H9 (cell line): Measurements from ENCODE around the gene ELAPOR2. TPM values are rescaled to one million over a fixed set of nuclear protein-coding genes. Genes with fewer than 3 reads are reported as not detected.

Experiments
- DNase-seq: peaks from one replicate; pipeline ENCODE4 v3.0.0-alpha.2; 2017
- H2AFZ ChIP-seq: one replicate; pipeline ENCODE4 v1.6.1; 2013; ENCODE audit warnings: mild to moderate bottlenecking, low read length, control low read depth, moderate library complexity
- H2AK5ac ChIP-seq: 2 replicates; pipeline ENCODE4 v1.6.1; 2013; ENCODE audit warnings: low read length, control low read depth, mixed read lengths; ENCODE audit not compliant: insufficient read length
- H2BK120ac ChIP-seq: one replicate; pipeline ENCODE4 v1.6.1; 2013; ENCODE audit warnings: low read depth, mild to moderate bottlenecking, low read length, control low read depth, inconsistent platforms; ENCODE audit not compliant: poor library complexity, severe bottlenecking
- H2BK12ac ChIP-seq: 2 replicates; pipeline ENCODE4 v1.6.1; 2013; ENCODE audit warnings: low read length, control low read depth, mixed read lengths, low read depth; ENCODE audit not compliant: insufficient read length
- H2BK15ac ChIP-seq: 2 replicates; pipeline ENCODE4 v1.6.1; 2013; ENCODE audit warnings: low read depth, low read length, control low read depth
- H2BK20ac ChIP-seq: one replicate; pipeline ENCODE4 v1.6.1; 2013; ENCODE audit warnings: low read depth, mild to moderate bottlenecking, low read length, control low read depth, inconsistent platforms; ENCODE audit not compliant: poor library complexity, severe bottlenecking
- H2BK5ac ChIP-seq: 2 replicates; pipeline ENCODE4 v1.6.1; 2013; ENCODE audit warnings: low read length, control low read depth, mixed read lengths; ENCODE audit not compliant: insufficient read length
- H3K14ac ChIP-seq: 2 replicates; pipeline ENCODE4 v1.6.1; 2013; ENCODE audit warnings: low read length, control low read depth; ENCODE audit not compliant: insufficient read depth
- H3K18ac ChIP-seq: 2 replicates; pipeline ENCODE4 v1.6.1; 2013; ENCODE audit warnings: low read depth, mild to moderate bottlenecking, mixed read lengths, low read length, control low read depth; ENCODE audit not compliant: insufficient read length
- H3K23ac ChIP-seq: 2 replicates; pipeline ENCODE4 v1.6.1; 2013; ENCODE audit warnings: low read length, control low read depth, mixed read lengths, low read depth; ENCODE audit not compliant: insufficient read length
- H3K23me2 ChIP-seq: 2 replicates; pipeline ENCODE4 v1.6.1; 2013; ENCODE audit warnings: low read depth, mild to moderate bottlenecking, mixed read lengths, low read length, control low read depth; ENCODE audit not compliant: insufficient read length, poor library complexity, severe bottlenecking
- H3K27ac ChIP-seq: 2 replicates; pipeline ENCODE4 v1.5.1; 2013; ENCODE audit warnings: low read length, control low read depth, mixed read lengths, low read depth; ENCODE audit not compliant: insufficient read length
- H3K27me3 ChIP-seq: 2 replicates; pipeline ENCODE4 v1.6.1; 2013; ENCODE audit warnings: low read length, control low read depth, inconsistent platforms; ENCODE audit not compliant: insufficient read depth
- H3K4ac ChIP-seq: 2 replicates; pipeline ENCODE4 v1.6.1; 2013; ENCODE audit warnings: low read depth, mild to moderate bottlenecking, control low read depth, inconsistent platforms, low read length, moderate library complexity
- H3K4me1 ChIP-seq: 2 replicates; pipeline ENCODE4 v1.6.1; 2013; ENCODE audit warnings: low read length, control low read depth, inconsistent platforms; ENCODE audit not compliant: insufficient read depth
- H3K4me2 ChIP-seq: 2 replicates; pipeline ENCODE4 v1.6.1; 2013; ENCODE audit warnings: low read length, control low read depth, mixed read lengths; ENCODE audit not compliant: insufficient read length, insufficient read depth
- H3K56ac ChIP-seq: 2 replicates; pipeline ENCODE4 v1.6.1; 2013; ENCODE audit warnings: low read depth, mild to moderate bottlenecking, mixed read lengths, low read length, control low read depth; ENCODE audit not compliant: insufficient read length
- H3K79me1 ChIP-seq: 2 replicates; pipeline ENCODE4 v1.6.1; 2013; ENCODE audit warnings: low read depth, mild to moderate bottlenecking, moderate library complexity, low read length, control low read depth, inconsistent platforms; ENCODE audit not compliant: insufficient read depth, poor library complexity, severe bottlenecking
- H3K79me2 ChIP-seq: 2 replicates; pipeline ENCODE4 v1.6.1; 2013; ENCODE audit warnings: low read length, control low read depth, inconsistent platforms; ENCODE audit not compliant: insufficient read depth
- H3K9ac ChIP-seq: 2 replicates; pipeline ENCODE4 v1.6.1; 2013; ENCODE audit warnings: low read length, control low read depth, mixed read lengths; ENCODE audit not compliant: insufficient read length; ENCODE audit errors: extremely low read depth
- H3K9me3 ChIP-seq: one replicate; pipeline ENCODE4 v1.6.1; 2013; ENCODE audit warnings: low read depth, low read length, inconsistent platforms; ENCODE audit not compliant: control insufficient read depth
- H3T11ph ChIP-seq: one replicate; pipeline ENCODE4 v1.6.1; 2013; ENCODE audit warnings: mild to moderate bottlenecking, low read length, control low read depth, inconsistent platforms
- H4K20me1 ChIP-seq: one replicate; pipeline ENCODE4 v1.6.1; 2013; ENCODE audit not compliant: control insufficient read depth, insufficient read length, insufficient read depth
- H4K5ac ChIP-seq: 2 replicates; pipeline ENCODE4 v1.6.1; 2013; ENCODE audit warnings: low read depth, mild to moderate bottlenecking, mixed read lengths, low read length, control low read depth; ENCODE audit not compliant: insufficient read length
- H4K8ac ChIP-seq: replicated peaks from 2 replicates; pipeline ENCODE4 v1.6.1; 2013; ENCODE audit warnings: low read length, control low read depth, mixed read lengths, low read depth; ENCODE audit not compliant: insufficient read length
- H4K91ac ChIP-seq: 2 replicates; pipeline ENCODE4 v1.6.1; 2013; ENCODE audit warnings: low read depth, mild to moderate bottlenecking, moderate library complexity, mixed read lengths, low read length, control low read depth; ENCODE audit not compliant: insufficient read length
- H3K27ac Mint-ChIP-seq, 3 experiments: 2 replicates in 2 of 3; 3 replicates in 1 of 3; pipeline ENCODE4 v1.8.0; 2020 to 2021; ENCODE audit warnings: mixed read lengths in 3 of 3, mild to moderate bottlenecking in 1 of 3, moderate library complexity in 1 of 3
- H3K27me3 Mint-ChIP-seq: 2 replicates; pipeline ENCODE4 v1.8.0; 2021; ENCODE audit warnings: low read depth, mild to moderate bottlenecking, moderate library complexity, mixed read lengths
- H3K36me3 Mint-ChIP-seq, 3 experiments: 2 replicates in 2 of 3; 3 replicates in 1 of 3; pipeline ENCODE4 v1.8.0; 2020 to 2021; ENCODE audit warnings: low read depth in 3 of 3, mixed read lengths in 3 of 3; ENCODE audit not compliant: insufficient read depth in 1 of 3
- H3K4me1 Mint-ChIP-seq, 2 experiments: 2 replicates each; pipeline ENCODE4 v1.8.0; 2020; ENCODE audit warnings: mixed read lengths in 2 of 2
- H3K4me3 Mint-ChIP-seq, 2 experiments: 2 replicates in 1 of 2; 3 replicates in 1 of 2; pipeline ENCODE4 v1.8.0; 2020 to 2021; ENCODE audit warnings: mild to moderate bottlenecking in 2 of 2, mixed read lengths in 2 of 2, moderate library complexity in 1 of 2
- H3K9me3 Mint-ChIP-seq, 2 experiments: 2 replicates in 1 of 2; 3 replicates in 1 of 2; pipeline ENCODE4 v1.8.0; 2020; ENCODE audit warnings: mild to moderate bottlenecking in 2 of 2, mixed read lengths in 2 of 2, moderate library complexity in 1 of 2
- WGBS: extraction: QIAGEN DNeasy Blood & Tissue Kit; methylation state at CpG from one replicate; pipeline ENCODE4 v1.1.7; 2013; ENCODE audit warnings: missing lambda C conversion rate, low lambda C conversion rate, mixed read lengths; ENCODE audit not compliant: insufficient read length; ENCODE audit errors: extremely low coverage; 5-methylcytosine and 5-hydroxymethylcytosine counted together
- total RNA-seq: library from RNA; stranded (reverse); gene quantifications from 2 replicates; pipeline ENCODE4 v1.2.1, GENCODE V29; 2021
- TF ChIP-seq, protein P1 (sequence below): fragments of 200-600 bp; sonication (generic); conservative IDR thresholded peaks from 3 replicates; pipeline ENCODE4 v1.8.0; 2021; ENCODE audit warnings: antibody characterized with exemption, mild to moderate bottlenecking

The ELAPOR2 gene
- total RNA-seq, 1 experiment from 2014 or later: 36.8 TPM

DNA sequence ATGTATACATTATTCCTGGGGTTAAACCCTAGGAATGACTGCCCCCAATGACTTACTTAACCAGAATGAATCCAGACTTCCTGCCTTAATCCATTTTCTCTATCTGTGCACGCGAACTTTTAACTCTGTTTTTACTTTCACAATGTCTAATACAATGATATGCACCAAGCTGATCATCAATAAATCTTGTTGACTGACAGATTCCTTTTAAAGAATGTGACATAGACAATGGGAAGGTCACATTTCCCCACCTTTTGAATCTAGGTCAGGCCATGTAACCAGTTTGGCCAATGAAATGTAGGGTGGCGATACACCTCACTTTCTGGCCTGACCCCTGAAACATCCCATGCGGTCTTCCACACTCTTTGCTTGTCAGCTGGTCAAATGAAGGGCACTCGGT, 23.2 kb upstream of the ELAPOR2 start:
- Mint-ChIP-seq H3K36me3 (no peaks in the 10 kb centered on the region), H3K27me3 (no peaks in the 10 kb centered on the region; the same call in 1 of the 2 replicates), H3K9me3 (peaks cover 1 to 3% of the 10 kb centered on the region in 2 experiments; a peak in 2 of 5 replicates), H3K4me3 (no peak overlapping the region), H3K27ac (peak overlapping the region in 1 of 3 experiments; percentile 2; a peak in 2 of 7 replicates), H3K4me1 (no peaks in the 10 kb centered on the region)
- Histone ChIP-seq H2BK12ac (no peak overlapping the region), H3K79me1 (no peaks in the 10 kb centered on the region), H3K18ac (no peak overlapping the region), H3K23ac (no peak overlapping the region), H3K4me2 (no peak overlapping the region), H3K14ac (no peak overlapping the region), H3K23me2 (no peaks in the 10 kb centered on the region), H4K20me1 (no peaks in the 10 kb centered on the region), H3T11ph (no peak overlapping the region), H2BK20ac (no peak overlapping the region), H2AK5ac (no peak overlapping the region), H3K27me3 (no peaks in the 10 kb centered on the region), H3K79me2 (no peaks in the 10 kb centered on the region), H3K4ac (no peak overlapping the region), H4K5ac (no peak overlapping the region), H4K8ac (no peak overlapping the region), H3K9ac (no peak overlapping the region), H2AFZ (no peak overlapping the region), H3K56ac (no peak overlapping the region), H3K27ac (no peak overlapping the region), H2BK120ac (no peak overlapping the region), H3K4me1 (no peaks in the 10 kb centered on the region), H2BK15ac (no peak overlapping the region), H2BK5ac (no peak overlapping the region), H3K9me3 (no peaks in the 10 kb centered on the region), H4K91ac (no peak overlapping the region)
- no peak for DNase-seq
- TF ChIP-seq, protein P1, sequence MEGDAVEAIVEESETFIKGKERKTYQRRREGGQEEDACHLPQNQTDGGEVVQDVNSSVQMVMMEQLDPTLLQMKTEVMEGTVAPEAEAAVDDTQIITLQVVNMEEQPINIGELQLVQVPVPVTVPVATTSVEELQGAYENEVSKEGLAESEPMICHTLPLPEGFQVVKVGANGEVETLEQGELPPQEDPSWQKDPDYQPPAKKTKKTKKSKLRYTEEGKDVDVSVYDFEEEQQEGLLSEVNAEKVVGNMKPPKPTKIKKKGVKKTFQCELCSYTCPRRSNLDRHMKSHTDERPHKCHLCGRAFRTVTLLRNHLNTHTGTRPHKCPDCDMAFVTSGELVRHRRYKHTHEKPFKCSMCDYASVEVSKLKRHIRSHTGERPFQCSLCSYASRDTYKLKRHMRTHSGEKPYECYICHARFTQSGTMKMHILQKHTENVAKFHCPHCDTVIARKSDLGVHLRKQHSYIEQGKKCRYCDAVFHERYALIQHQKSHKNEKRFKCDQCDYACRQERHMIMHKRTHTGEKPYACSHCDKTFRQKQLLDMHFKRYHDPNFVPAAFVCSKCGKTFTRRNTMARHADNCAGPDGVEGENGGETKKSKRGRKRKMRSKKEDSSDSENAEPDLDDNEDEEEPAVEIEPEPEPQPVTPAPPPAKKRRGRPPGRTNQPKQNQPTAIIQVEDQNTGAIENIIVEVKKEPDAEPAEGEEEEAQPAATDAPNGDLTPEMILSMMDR: no peak
- WGBS: no CpG with 5 or more reads among the region's 5 CpGs
